HG03045 (cell line): ENCODE results near the gene SULT2B1.
"Not testable (repeated sequence)": the region's sequence is repeated elsewhere in the genome, so short reads cannot be mapped to it uniquely, and the experiment has no call there.

Experiments
- ATAC-seq: cut with Tn5 transposase; IDR thresholded peaks from one replicate; pipeline ENCODE4 v1.9.1; 2021; ENCODE audit warnings: mild to moderate bottlenecking, moderate library complexity; ENCODE audit not compliant: unreplicated experiment

Gene SULT2B1

DNA sequence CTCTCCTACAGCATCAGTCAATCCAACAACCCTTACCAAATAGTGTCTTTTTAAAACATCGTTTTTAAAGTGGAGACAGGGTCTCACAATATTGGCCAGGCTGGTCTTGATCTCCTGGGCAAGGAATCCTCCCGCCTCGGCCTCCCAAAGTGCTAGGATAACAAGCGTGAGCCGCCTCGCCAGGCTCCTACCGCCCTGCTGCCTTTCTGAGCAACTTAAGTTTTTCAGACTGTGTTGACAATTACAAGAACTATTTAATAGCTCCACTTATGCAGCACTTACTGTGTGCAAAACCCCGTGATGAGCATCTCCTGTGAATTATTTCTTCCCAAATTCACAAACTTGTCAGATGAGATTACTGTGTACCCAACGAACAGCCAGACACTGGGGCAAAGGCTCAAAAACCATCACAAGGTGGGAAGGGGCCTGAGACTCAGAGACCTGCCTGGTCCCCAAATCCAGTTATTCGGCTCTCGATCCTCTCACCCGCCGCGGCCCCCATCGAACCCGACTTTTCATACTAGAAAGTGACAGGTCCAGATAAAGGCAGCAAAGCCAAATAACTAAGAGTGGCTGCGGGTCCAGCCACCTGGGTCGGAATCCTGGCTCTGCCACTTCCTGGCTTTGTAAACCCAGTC is 66.4 kb downstream of the SULT2B1 start:
- no peak for ATAC-seq

DNA sequence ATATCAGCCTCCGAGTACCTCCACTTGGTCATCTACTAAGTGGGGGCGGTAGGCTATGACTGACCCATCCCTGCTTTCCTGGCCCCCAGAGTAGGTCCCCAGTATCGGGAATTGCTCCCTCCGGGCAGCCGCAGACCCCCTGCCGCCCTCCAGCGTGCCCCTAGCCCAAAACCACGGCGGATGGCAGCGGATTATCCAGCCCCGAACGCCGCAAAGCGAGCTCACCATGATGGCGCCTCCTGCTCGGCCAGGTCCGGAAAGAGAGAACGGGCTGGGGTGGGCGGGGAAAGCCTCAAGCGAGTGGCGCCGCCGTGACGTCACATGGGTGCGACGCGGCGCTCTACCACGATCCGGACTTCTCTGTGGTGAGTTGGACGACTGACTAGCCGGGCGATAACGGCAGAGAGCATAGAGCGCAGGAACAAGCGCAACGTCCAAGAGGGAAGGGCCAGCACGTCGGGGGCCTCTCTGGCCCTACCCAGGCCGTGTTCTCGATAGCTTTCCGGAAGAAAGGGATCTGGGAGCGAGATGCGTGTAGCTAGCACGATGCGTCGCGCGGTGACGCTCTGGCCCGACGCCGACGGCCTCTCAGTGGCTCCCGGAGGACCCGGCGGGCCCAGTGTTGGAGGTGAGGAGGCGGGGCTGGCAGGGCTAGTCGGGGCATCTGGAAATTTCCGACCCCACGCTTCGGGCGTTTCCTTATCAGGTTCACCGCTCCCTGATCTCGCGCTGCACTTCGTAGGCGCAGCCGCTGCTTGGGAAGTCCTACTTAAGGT is 67.1 kb downstream of the SULT2B1 start, which contains the start of the genes RPL18 and SPHK2:
TSS of gene RPL18 (minus strand) at position 263 of the 776 bp plus-strand sequence. CDS start at position 228, 35 bp downstream.
TSS of gene SPHK2 (plus strand) at position 591 of the 776 bp plus-strand sequence. CDS start 1,009 bp downstream, outside the sequence.
- peak; percentile 77 for ATAC-seq

DNA sequence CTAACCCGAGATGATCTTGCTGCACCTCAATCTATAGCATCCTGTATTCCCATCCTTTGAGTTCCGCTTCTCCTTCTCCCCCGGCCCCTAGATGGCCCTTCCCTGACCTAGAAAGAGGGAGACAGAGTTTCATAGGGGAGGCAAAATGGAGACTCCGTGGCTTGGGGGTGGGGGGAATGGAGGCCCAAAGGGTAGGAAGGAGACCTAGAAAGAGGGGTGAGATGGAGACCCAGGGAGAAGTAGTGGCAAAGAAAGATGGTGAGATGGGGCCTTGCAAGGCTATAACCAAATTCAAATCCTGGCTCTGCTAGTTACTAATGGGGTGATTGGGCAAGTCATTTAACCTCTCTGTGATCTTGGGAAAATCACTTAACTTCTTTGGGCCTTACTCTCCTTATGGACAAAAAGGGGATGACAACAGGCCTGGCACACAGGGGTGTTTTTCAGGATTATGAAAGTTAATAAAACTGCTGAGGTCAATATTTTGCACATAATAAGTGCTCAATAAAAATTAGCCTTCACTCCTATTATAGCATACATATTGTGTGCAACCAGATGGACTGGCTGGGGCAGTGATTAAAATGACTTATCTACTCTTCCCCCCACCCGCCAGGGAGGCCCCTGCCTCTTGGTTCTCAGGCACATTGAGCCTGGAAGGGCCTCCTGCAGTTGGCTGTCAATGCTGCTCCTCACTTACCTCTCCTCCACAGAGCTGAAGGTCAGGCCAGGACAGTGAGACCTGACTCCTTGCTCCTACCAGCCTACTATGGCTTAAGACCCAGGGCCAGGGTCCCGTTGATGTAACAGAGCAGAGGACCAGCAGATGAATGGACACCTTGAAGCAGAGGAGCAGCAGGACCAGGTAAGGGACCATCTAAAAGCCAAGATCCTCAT is 68.0 kb downstream of the SULT2B1 start:
- ATAC-seq, result no peak

DNA sequence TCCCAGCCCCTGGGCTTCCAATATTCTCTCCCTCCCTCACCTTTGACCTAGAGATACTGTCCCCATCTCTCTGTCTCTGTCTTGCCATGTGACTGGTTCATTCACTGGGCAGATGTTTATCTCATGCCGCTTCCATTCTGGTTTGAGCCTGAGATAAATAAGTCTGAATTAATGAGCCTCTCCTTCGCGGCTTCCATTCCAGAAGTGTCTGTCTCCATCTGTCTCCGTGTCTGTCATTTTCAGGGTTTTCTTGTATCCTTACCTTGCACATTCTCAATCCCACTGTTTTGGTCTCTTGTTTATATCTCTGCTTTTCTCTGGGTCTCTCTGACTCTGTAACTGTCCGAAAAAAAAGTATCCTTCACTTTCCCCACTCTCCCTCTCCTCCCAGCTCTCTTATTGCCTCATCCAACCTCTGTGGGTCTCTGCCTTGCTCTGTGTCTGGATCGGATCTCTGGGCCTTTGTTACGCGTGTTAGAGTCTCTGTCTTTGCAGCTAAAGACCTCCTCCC is 71.6 kb downstream of the SULT2B1 start:
- ATAC-seq, result no peak

DNA sequence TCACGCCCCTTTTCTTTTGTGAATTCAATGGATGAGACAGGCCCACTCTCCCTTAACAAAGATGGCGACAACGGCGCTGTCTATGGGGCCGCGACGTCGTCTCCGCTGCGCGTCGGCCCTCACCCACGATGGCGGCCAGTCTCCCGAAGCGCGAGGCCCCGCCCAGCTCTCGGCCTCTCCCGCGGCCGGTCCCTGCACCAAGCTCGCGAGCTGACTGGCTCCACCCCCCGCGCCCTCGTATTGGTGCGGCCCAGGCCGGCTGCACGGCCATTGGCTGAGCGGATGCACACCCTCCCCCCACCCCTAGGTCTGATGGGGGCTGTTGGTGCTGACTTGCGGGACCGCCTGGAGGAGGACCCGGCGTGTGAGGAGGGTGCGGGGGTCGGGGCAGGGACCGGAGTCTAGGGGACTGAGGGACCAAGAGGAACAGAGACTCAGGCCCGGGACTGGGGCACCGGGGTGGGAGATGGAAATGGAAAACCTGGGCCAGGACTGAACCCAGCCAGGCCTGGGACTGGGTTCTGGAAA is 72.2 kb downstream of the SULT2B1 start:
- ATAC-seq, result peak; percentile 57

DNA sequence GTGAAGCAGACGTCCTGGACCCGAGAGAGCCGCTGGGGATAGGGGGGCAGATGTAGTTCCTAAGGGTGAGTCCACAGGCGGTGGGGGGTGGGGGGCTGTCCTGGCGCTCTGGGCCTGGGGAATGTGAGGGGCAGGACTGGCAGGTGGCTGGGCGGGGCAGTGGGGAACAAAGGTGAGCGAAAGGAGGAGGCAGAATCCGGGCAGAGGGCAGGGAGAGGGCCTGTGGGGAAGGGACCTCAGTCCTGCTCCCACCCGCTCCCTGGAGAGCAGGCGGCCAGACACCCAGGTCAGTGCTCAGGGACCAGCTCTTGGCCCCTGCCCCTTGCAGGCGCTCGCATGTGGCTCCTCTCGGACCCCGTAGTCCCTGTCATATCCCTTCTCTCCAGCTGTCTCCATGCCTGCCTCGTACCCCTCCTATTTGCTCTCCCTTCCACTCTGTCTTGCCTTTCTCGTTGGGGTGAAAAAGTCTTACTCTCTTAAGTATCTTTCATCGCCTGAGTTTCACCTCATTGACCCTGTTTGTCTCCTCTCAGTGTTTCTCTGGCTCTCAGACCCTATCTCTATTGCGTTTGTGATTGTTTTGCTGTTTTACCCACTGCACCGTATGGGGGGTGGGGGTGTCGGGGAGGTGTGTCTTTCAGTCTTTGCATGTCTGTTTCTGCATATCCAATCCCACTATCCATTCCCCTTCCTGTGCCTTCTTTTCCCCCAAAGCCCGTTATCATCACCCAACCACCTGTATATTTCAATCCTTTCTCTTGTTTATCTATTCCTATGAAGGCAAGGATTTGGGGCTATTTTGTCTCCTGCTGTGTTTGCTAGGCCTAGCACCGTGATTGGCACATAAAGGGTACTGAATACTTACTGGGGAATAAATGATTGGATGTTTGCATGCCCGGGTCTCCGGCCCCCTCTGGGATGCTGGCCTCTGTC is 73.1 kb downstream of the SULT2B1 start:
- ATAC-seq, result no peak

DNA sequence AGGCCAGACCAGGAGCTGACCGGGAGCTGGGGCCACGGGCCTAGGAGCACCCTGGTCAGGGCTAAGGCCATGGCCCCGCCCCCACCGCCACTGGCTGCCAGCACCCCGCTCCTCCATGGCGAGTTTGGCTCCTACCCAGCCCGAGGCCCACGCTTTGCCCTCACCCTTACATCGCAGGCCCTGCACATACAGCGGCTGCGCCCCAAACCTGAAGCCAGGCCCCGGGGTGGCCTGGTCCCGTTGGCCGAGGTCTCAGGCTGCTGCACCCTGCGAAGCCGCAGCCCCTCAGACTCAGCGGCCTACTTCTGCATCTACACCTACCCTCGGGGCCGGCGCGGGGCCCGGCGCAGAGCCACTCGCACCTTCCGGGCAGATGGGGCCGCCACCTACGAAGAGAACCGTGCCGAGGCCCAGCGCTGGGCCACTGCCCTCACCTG is 73.9 kb downstream of the SULT2B1 start:
- no peak for ATAC-seq

DNA sequence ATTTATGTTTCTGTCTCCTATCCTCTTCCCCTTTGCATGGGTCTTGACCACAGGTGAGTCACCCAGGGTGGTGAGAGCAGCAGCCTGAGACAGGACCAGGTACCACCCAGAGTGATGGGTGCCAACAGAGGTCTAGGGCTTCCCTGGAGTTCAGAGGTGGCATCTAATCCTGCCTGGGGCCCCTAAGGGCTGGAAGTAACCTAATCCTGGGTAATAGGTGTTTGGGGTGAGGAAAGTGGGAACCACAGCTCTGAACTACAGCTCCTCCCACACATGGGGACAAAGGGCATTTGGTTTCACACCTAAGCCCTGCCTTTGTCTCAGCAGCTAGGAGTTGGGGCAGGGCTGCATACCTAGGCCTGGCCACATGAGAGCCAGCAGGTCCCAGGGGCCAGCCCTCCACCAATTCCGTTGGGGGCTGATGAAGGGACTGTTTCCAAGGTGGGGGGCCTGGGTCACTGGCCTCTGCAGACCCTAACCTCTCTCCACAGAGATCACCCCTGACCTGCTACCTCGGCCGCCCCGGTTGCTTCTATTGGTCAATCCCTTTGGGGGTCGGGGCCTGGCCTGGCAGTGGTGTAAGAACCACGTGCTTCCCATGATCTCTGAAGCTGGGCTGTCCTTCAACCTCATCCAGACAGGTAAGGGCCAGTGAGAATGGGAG is 75.4 kb downstream of the SULT2B1 start:
- no peak for ATAC-seq

DNA sequence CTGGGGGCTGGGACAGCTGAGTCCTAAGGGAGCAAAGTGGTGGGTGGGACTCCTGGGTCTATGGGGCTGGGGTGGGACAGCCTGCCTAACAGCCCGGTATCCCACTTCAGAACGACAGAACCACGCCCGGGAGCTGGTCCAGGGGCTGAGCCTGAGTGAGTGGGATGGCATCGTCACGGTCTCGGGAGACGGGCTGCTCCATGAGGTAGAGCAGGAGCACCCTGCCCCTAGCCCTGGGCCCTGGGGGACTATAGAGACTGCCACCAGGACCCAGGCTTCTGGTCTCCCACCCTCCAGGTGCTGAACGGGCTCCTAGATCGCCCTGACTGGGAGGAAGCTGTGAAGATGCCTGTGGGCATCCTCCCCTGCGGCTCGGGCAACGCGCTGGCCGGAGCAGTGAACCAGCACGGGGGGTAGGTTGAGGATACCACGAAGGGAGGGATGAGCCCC is 75.9 kb downstream of the SULT2B1 start:
- no peak for ATAC-seq

DNA sequence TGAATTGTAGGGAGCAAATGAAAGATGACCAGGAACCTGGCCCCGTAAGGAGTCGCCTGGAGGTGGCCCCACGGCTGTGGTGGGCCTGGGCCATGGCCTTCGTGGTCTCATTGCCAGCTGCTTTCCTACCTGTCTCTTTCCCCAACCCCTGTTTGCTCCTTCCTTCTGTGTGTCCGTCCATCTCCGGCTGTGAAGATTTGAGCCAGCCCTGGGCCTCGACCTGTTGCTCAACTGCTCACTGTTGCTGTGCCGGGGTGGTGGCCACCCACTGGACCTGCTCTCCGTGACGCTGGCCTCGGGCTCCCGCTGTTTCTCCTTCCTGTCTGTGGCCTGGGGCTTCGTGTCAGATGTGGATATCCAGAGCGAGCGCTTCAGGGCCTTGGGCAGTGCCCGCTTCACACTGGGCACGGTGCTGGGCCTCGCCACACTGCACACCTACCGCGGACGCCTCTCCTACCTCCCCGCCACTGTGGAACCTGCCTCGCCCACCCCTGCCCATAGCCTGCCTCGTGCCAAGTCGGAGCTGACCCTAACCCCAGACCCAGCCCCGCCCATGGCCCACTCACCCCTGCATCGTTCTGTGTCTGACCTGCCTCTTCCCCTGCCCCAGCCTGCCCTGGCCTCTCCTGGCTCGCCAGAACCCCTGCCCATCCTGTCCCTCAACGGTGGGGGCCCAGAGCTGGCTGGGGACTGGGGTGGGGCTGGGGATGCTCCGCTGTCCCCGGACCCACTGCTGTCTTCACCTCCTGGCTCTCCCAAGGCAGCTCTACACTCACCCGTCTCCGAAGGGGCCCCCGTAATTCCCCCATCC is 76.7 kb downstream of the SULT2B1 start:
- no peak for ATAC-seq

DNA sequence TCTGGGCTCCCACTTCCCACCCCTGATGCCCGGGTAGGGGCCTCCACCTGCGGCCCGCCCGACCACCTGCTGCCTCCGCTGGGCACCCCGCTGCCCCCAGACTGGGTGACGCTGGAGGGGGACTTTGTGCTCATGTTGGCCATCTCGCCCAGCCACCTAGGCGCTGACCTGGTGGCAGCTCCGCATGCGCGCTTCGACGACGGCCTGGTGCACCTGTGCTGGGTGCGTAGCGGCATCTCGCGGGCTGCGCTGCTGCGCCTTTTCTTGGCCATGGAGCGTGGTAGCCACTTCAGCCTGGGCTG is 77.3 kb downstream of the SULT2B1 start:
- ATAC-seq, result no peak

DNA sequence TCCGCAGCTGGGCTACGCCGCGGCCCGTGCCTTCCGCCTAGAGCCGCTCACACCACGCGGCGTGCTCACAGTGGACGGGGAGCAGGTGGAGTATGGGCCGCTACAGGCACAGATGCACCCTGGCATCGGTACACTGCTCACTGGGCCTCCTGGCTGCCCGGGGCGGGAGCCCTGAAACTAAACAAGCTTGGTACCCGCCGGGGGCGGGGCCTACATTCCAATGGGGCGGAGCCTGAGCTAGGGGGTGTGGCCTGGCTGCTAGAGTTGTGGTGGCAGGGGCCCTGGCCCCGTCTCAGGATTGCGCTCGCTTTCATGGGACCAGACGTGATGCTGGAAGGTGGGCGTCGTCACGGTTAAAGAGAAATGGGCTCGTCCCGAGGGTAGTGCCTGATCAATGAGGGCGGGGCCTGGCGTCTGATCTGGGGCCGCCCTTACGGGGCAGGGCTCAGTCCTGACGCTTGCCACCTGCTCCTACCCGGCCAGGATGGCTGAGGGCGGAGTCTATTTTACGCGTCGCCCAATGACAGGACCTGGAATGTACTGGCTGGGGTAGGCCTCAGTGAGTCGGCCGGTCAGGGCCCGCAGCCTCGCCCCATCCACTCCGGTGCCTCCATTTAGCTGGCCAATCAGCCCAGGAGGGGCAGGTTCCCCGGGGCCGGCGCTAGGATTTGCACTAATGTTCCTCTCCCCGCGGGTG is 77.8 kb downstream of the SULT2B1 start:
- no peak for ATAC-seq

DNA sequence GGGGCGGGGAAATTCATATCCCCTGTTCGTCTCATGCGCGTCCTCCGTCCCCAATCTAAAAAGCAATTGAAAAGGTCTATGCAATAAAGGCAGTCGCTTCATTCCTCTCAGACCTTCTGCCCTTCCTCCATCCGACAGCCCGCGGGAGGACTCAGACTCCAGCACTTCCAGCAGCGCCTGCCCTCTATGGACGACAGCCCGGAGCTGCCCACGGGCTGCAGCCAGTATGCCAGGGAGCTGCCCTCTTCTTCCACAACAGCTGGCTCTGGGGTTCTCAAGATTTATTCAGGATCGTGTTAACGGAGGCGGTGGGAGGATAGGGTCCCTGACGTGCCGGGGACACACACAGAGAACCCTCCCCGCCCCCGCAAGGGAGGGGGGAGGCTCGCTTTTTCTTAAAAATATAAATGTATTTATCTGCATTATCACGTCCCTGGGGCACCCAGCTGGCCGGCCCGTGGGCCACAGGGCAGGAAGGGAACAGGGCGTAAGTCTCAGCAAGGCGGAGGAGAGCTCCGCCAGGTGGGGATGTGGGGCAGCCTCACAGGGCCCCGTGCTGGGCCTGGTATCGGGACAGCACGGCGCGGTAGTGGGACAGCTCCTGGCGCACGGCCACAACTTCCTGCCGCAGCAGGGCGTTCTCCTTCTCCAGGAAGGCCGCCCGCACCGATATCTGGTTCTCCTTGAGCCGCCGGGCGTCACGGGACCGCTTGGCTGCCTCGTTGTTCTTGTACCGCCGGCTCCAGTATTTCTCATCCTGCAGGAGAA is 78.5 kb downstream of the SULT2B1 start:
- no peak for ATAC-seq

DNA sequence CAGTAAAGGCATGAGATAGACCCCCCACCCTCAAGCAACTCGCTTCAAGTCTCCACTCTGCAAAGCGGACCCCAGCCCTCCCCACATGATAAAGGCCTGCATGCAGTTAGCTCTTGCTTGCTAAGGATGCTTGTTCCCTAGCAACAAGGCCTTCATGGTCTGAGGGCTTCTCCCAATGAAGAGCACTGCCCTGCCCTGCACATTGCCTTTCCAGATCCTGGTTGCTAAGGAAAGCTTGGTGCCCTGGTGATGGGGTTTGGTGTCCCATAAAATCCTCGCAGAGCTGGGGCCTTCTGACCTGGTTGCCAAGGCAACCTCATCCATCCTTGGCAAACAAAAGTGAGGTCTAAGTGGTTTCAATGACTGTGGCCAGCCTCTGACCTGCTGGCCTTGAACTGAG is 79.3 kb downstream of the SULT2B1 start:
- ATAC-seq, result no peak

DNA sequence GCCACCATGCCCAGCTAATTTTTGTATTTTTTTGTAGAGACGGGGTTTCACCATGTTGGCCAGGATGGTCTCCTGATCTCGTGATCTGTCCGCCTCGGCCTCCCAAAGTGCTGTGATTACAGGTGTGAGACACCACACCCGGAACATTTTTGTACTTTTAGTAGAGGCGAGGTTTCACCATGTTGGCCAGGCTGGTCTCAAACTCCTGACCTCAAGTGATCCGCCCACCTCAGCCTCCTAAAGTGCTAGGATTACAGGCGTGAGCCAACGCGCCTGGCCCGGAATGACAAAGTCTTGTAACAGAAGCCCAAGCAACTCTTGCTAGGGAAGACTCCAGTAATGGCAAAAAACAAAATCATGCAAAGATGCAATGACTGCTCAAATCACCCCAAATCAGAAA is 80.3 kb downstream of the SULT2B1 start:
- not testable (repeated sequence) for ATAC-seq

DNA sequence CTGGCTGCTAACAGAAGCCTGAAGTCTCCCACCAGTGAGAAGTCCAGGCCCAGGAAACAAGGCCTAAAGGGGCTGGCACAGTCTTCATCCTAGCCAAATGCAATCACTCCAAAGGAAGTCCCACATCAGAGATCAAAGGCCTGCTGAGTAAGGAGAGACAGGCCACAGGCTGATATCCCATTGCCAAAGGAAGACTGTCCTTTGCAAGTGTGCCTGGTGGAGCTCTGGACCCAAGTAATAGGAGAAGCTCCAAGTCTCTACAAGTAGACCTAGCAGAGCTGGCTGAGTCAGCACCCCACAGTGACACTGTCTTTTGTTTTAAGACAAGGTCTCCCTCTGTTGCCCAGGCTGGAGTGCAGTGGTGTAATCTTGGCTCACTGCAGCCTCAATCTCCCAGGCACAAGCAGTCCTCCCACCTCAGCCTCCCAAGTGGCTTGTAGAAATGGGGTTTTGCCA is 80.7 kb downstream of the SULT2B1 start:
- ATAC-seq, result no peak
